ENCODE results near the gene GRAP.

GRAP gene

GRCh38 chr17:19001907-19002590, 44.7 kb downstream of the GRAP start:
- no peak for DNase-seq

- no peak for DNase-seq
Observed at GRCh38 chr17:19000531-19001325, 46.0 kb downstream of the GRAP start.

GRCh38 chr17:18999911-19000310, 46.8 kb downstream of the GRAP start:
- DNase-seq = no peak

GRCh38 chr17:18999394-18999793, 47.4 kb downstream of the GRAP start:
- DNase-seq = no peak

- no peak for DNase-seq
Observed at GRCh38 chr17:18997650-18998196, 49.0 kb downstream of the GRAP start.

GRCh38 chr17:18996458-18996857, 50.3 kb downstream of the GRAP start:
- DNase-seq = no peak

- DNase-seq = no peak
Observed at GRCh38 chr17:18995220-18995619, 51.5 kb downstream of the GRAP start.

- no peak for DNase-seq
Observed at GRCh38 chr17:18994631-18995030, 52.1 kb downstream of the GRAP start.

- DNase-seq = no peak
Observed at GRCh38 chr17:18993905-18994526, 52.7 kb downstream of the GRAP start.

GRCh38 chr17:18992454-18993130, 54.2 kb downstream of the GRAP start:
- DNase-seq = no peak

- no peak for DNase-seq
Observed at GRCh38 chr17:18991531-18992315, 55.0 kb downstream of the GRAP start.

GRCh38 chr17:18990331-18990730, 56.4 kb downstream of the GRAP start:
- DNase-seq = no peak

GRCh38 chr17:18988546-18989173, 58.1 kb downstream of the GRAP start:
- no peak for DNase-seq

- DNase-seq = no peak
Observed at GRCh38 chr17:18987862-18988545, 58.8 kb downstream of the GRAP start.

- DNase-seq = no peak
Observed at GRCh38 chr17:18987230-18987610, 59.5 kb downstream of the GRAP start.

- DNase-seq = no peak
Observed at GRCh38 chr17:18986541-18987229, 60.1 kb downstream of the GRAP start.

- DNase-seq = no peak
Observed at GRCh38 chr17:18985475-18985874, 61.3 kb downstream of the GRAP start.

- no peak for DNase-seq
Observed at GRCh38 chr17:18984273-18985114, 62.3 kb downstream of the GRAP start.

GRCh38 chr17:18981642-18982424, 64.9 kb downstream of the GRAP start:
- DNase-seq = no peak
